Gastroesophageal sphincter (tissue), 3 donors: ENCODE measurements around the gene CALHM1.

ENCODE experiments used
- EP300 ChIP-seq: sonication (generic); formaldehyde crosslinking; IDR thresholded peaks from one replicate; pipeline ENCODE4 v1.6.1; 2017; ENCODE audit warnings: antibody characterized with exemption, mild to moderate bottlenecking
- POLR2A ChIP-seq, 2 donors: fragments of 450-650 bp; IDR thresholded peaks; one replicate each; pipeline ENCODE4 v1.6.1; 2017; ENCODE audit warnings: antibody characterized with exemption in 2 of 2, mild to moderate bottlenecking in 2 of 2, moderate library complexity in 1 of 2
- POLR2AphosphoS5 ChIP-seq: sonication (generic); formaldehyde crosslinking; IDR thresholded peaks from one replicate; pipeline ENCODE4 v1.6.1; 2017; ENCODE audit warnings: antibody characterized with exemption
- TF ChIP-seq, protein P1 (sequence below), 4 experiments: fragments of 200-600 bp in 2 of 4; fragments of 450-650 bp in 2 of 4; sonication (generic) in 1 of 4; IDR thresholded peaks; one replicate each; pipeline ENCODE4 v1.5.1; 2017 to 2019; ENCODE audit warnings: antibody characterized with exemption in 4 of 4, mild to moderate bottlenecking in 2 of 4, moderate library complexity in 2 of 4

GRCh38 chr10:103500481-103500880 is 41.8 kb upstream of the CALHM1 start:
- TF ChIP-seq, protein P1, sequence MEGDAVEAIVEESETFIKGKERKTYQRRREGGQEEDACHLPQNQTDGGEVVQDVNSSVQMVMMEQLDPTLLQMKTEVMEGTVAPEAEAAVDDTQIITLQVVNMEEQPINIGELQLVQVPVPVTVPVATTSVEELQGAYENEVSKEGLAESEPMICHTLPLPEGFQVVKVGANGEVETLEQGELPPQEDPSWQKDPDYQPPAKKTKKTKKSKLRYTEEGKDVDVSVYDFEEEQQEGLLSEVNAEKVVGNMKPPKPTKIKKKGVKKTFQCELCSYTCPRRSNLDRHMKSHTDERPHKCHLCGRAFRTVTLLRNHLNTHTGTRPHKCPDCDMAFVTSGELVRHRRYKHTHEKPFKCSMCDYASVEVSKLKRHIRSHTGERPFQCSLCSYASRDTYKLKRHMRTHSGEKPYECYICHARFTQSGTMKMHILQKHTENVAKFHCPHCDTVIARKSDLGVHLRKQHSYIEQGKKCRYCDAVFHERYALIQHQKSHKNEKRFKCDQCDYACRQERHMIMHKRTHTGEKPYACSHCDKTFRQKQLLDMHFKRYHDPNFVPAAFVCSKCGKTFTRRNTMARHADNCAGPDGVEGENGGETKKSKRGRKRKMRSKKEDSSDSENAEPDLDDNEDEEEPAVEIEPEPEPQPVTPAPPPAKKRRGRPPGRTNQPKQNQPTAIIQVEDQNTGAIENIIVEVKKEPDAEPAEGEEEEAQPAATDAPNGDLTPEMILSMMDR (IDR thresholded peaks at IDR 0.05), result no peak
- no peak for TF ChIP-seq POLR2A (IDR thresholded peaks at IDR 0.05)
- no peak for TF ChIP-seq POLR2AphosphoS5
- no peak for TF ChIP-seq EP300
